ENCODE data around the gene CHCHD3.
A peak's percentile ranks its signal among the peaks of the same experiment; 100 is the strongest.

CHCHD3 gene
- 29.6 to 85.8 (median 38.8) reads per million in 9 experiments for total RNA-seq

GRCh38 chr7:133081599-133082389, at the start of gene CHCHD3:
CHCHD3 (minus strand) TSS chr7:133082090; CDS start chr7:133081937, 153 bp downstream.
- Mint-ChIP-seq H3K27me3 (peaks cover 0 to 7% of the 10 kb centered on the region in 2 donors), H3K9me3 (no peaks in the 10 kb centered on the region), H3K4me3 (peak within 1 kb of the TSS; percentile 91 to 93), H3K36me3 (ENCODE audit: insufficient read depth) (peaks cover 9% of the 10 kb centered on the region), H3K27ac (peak within 1 kb of the TSS; percentile 97), H3K4me1 (ENCODE audit: low read depth in 2 of 2) (peaks cover 14 to 15% of the 10 kb centered on the region in 2 donors)
- ATAC-seq (replicated peaks), result peak; percentile 97
- peak; percentile 94 to 95 (median 94) for DNase-seq

- peaks cover 0 to 4% of the 10 kb centered on the region in 2 donors for H3K4me1 Mint-ChIP-seq (ENCODE audit: low read depth in 2 of 2)
- peaks cover 22 to 48% of the 10 kb centered on the region in 2 donors for H3K27me3 Mint-ChIP-seq
- H3K9me3 Mint-ChIP-seq, result peaks cover 0 to 2% of the 10 kb centered on the region in 2 donors
- ATAC-seq (replicated peaks), result no peak
- H3K27ac Mint-ChIP-seq, result no peak overlapping the region
- no peak overlapping the region for H3K4me3 Mint-ChIP-seq
- H3K36me3 Mint-ChIP-seq (ENCODE audit: insufficient read depth), result peaks cover 3% of the 10 kb centered on the region
- DNase-seq, result no peak
Observed at GRCh38 chr7:133130166-133130565, 48.3 kb upstream of the CHCHD3 start.

- Mint-ChIP-seq H3K9me3 (peaks cover 0 to 2% of the 10 kb centered on the region in 2 donors), H3K27me3 (peaks cover 20 to 25% of the 10 kb centered on the region in 2 donors), H3K27ac (no peak overlapping the region), H3K36me3 (ENCODE audit: insufficient read depth) (peaks cover 3% of the 10 kb centered on the region), H3K4me3 (no peak overlapping the region), H3K4me1 (ENCODE audit: low read depth in 2 of 2) (no peaks in the 10 kb centered on the region)
- no peak for ATAC-seq (replicated peaks)
- no peak for DNase-seq
Observed at GRCh38 chr7:133126422-133126821, 44.5 kb upstream of the CHCHD3 start.

- no peak for ATAC-seq (replicated peaks)
- H3K4me3 Mint-ChIP-seq, result no peak overlapping the region
- H3K27me3 Mint-ChIP-seq, result peaks cover 8 to 23% of the 10 kb centered on the region in 2 donors
- no peak overlapping the region for H3K27ac Mint-ChIP-seq
- no peaks in the 10 kb centered on the region for H3K9me3 Mint-ChIP-seq
- DNase-seq, result no peak
- no peaks in the 10 kb centered on the region for H3K4me1 Mint-ChIP-seq (ENCODE audit: low read depth in 2 of 2)
- H3K36me3 Mint-ChIP-seq (ENCODE audit: insufficient read depth), result no peaks in the 10 kb centered on the region
Observed at GRCh38 chr7:133124974-133125373, 43.1 kb upstream of the CHCHD3 start.

- Mint-ChIP-seq H3K9me3 (no peaks in the 10 kb centered on the region), H3K27ac (no peak overlapping the region), H3K27me3 (peaks cover 21 to 29% of the 10 kb centered on the region in 2 donors), H3K4me1 (ENCODE audit: low read depth in 2 of 2) (no peaks in the 10 kb centered on the region), H3K4me3 (no peak overlapping the region), H3K36me3 (ENCODE audit: insufficient read depth) (no peaks in the 10 kb centered on the region)
- no peak for ATAC-seq (replicated peaks)
- no peak for DNase-seq
Observed at GRCh38 chr7:133121175-133121844, 39.4 kb upstream of the CHCHD3 start.

GRCh38 chr7:133119067-133119466, 37.2 kb upstream of the CHCHD3 start:
- H3K36me3 Mint-ChIP-seq (ENCODE audit: insufficient read depth), result no peaks in the 10 kb centered on the region
- no peaks in the 10 kb centered on the region for H3K4me1 Mint-ChIP-seq (ENCODE audit: low read depth in 2 of 2)
- H3K4me3 Mint-ChIP-seq, result no peak overlapping the region
- no peak overlapping the region for H3K27ac Mint-ChIP-seq
- H3K9me3 Mint-ChIP-seq, result no peaks in the 10 kb centered on the region
- H3K27me3 Mint-ChIP-seq, result peaks cover 33 to 44% of the 10 kb centered on the region in 2 donors
- ATAC-seq (replicated peaks) (no peak), DNase-seq (no peak)

- Mint-ChIP-seq H3K4me1 (ENCODE audit: low read depth in 2 of 2) (no peaks in the 10 kb centered on the region), H3K36me3 (ENCODE audit: insufficient read depth) (no peaks in the 10 kb centered on the region), H3K27ac (no peak overlapping the region), H3K4me3 (no peak overlapping the region), H3K9me3 (no peaks in the 10 kb centered on the region), H3K27me3 (peaks cover 38 to 52% of the 10 kb centered on the region in 2 donors)
- DNase-seq (no peak), ATAC-seq (replicated peaks) (no peak)
Observed at GRCh38 chr7:133118261-133118660, 36.4 kb upstream of the CHCHD3 start.

- Mint-ChIP-seq H3K4me3 (no peak overlapping the region), H3K4me1 (ENCODE audit: low read depth in 2 of 2) (no peaks in the 10 kb centered on the region), H3K36me3 (ENCODE audit: insufficient read depth) (no peaks in the 10 kb centered on the region), H3K27ac (no peak overlapping the region), H3K27me3 (peaks cover 45 to 60% of the 10 kb centered on the region in 2 donors), H3K9me3 (no peaks in the 10 kb centered on the region)
- DNase-seq (no peak), ATAC-seq (replicated peaks) (no peak)
Observed at GRCh38 chr7:133117452-133117851, 35.6 kb upstream of the CHCHD3 start.

GRCh38 chr7:133115596-133115995, 33.7 kb upstream of the CHCHD3 start:
- no peaks in the 10 kb centered on the region for H3K4me1 Mint-ChIP-seq (ENCODE audit: low read depth in 2 of 2)
- no peaks in the 10 kb centered on the region for H3K9me3 Mint-ChIP-seq
- peaks cover 45 to 71% of the 10 kb centered on the region in 2 donors for H3K27me3 Mint-ChIP-seq
- H3K4me3 Mint-ChIP-seq, result no peak overlapping the region
- no peaks in the 10 kb centered on the region for H3K36me3 Mint-ChIP-seq (ENCODE audit: insufficient read depth)
- no peak for ATAC-seq (replicated peaks)
- DNase-seq, result no peak
- H3K27ac Mint-ChIP-seq, result no peak overlapping the region

- Mint-ChIP-seq H3K27me3 (peaks cover 40 to 71% of the 10 kb centered on the region in 2 donors), H3K4me1 (ENCODE audit: low read depth in 2 of 2) (no peaks in the 10 kb centered on the region), H3K9me3 (no peaks in the 10 kb centered on the region), H3K36me3 (ENCODE audit: insufficient read depth) (no peaks in the 10 kb centered on the region), H3K4me3 (no peak overlapping the region), H3K27ac (no peak overlapping the region)
- no peak for DNase-seq
- ATAC-seq (replicated peaks), result no peak
Observed at GRCh38 chr7:133114519-133114918, 32.6 kb upstream of the CHCHD3 start.

GRCh38 chr7:133112976-133113375, 31.1 kb upstream of the CHCHD3 start:
- Mint-ChIP-seq H3K27me3 (peaks cover 47 to 76% of the 10 kb centered on the region in 2 donors), H3K36me3 (ENCODE audit: insufficient read depth) (no peaks in the 10 kb centered on the region), H3K4me3 (no peak overlapping the region), H3K27ac (no peak overlapping the region), H3K9me3 (peaks cover 0 to 2% of the 10 kb centered on the region in 2 donors), H3K4me1 (ENCODE audit: low read depth in 2 of 2) (no peaks in the 10 kb centered on the region)
- DNase-seq (no peak), ATAC-seq (replicated peaks) (no peak)

GRCh38 chr7:133112335-133112734, 30.4 kb upstream of the CHCHD3 start:
- no peaks in the 10 kb centered on the region for H3K4me1 Mint-ChIP-seq (ENCODE audit: low read depth in 2 of 2)
- DNase-seq (no peak), ATAC-seq (replicated peaks) (no peak)
- no peak overlapping the region for H3K4me3 Mint-ChIP-seq
- peaks cover 0 to 2% of the 10 kb centered on the region in 2 donors for H3K9me3 Mint-ChIP-seq
- H3K27ac Mint-ChIP-seq, result no peak overlapping the region
- H3K27me3 Mint-ChIP-seq, result peaks cover 52 to 75% of the 10 kb centered on the region in 2 donors
- no peaks in the 10 kb centered on the region for H3K36me3 Mint-ChIP-seq (ENCODE audit: insufficient read depth)

- ATAC-seq (replicated peaks), result no peak
- H3K4me1 Mint-ChIP-seq (ENCODE audit: low read depth in 2 of 2), result no peaks in the 10 kb centered on the region
- no peak for DNase-seq
- no peak overlapping the region for H3K4me3 Mint-ChIP-seq
- peaks cover 0 to 2% of the 10 kb centered on the region in 2 donors for H3K9me3 Mint-ChIP-seq
- no peaks in the 10 kb centered on the region for H3K36me3 Mint-ChIP-seq (ENCODE audit: insufficient read depth)
- H3K27me3 Mint-ChIP-seq, result peaks cover 52 to 74% of the 10 kb centered on the region in 2 donors
- no peak overlapping the region for H3K27ac Mint-ChIP-seq
Observed at GRCh38 chr7:133110312-133110711, 28.4 kb upstream of the CHCHD3 start.

GRCh38 chr7:133109816-133110215, 27.9 kb upstream of the CHCHD3 start:
- Mint-ChIP-seq H3K27ac (no peak overlapping the region), H3K4me3 (no peak overlapping the region), H3K4me1 (ENCODE audit: low read depth in 2 of 2) (no peaks in the 10 kb centered on the region), H3K27me3 (peaks cover 47 to 69% of the 10 kb centered on the region in 2 donors), H3K9me3 (peaks cover 0 to 2% of the 10 kb centered on the region in 2 donors), H3K36me3 (ENCODE audit: insufficient read depth) (no peaks in the 10 kb centered on the region)
- ATAC-seq (replicated peaks) (no peak), DNase-seq (no peak)

Data from effector memory CD8-positive, alpha-beta T cell (primary cell).